ENCODE measurements around the gene NIPAL1. TPM values are rescaled to one million over a fixed set of nuclear protein-coding genes. Genes with fewer than 3 reads are reported as not detected.

The NIPAL1 gene
- total and polyA plus RNA-seq, 2 donors (not counting 3 experiments of a cell fraction or from before 2014, with no cell fraction given) = 0.36 to 1.7 TPM

DNA sequence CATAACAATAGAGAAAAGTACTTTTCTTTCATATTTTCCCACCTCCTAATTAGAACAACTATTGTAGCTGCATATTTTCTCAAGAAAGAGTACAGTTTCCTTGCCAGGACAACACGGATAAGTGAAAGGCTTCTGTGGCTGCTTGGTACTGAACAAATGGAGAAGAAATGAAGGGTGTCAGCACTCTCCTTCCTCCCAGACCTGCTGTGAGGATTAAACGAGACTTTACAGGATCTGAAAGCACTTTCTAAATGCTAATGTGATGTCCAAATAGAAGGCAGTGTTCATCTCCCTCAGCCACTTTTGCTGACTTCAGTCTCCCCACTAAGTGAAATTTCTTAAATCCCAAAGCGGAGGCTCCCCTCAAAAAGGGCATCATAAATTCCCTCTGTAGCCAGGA lies 13.9 kb downstream of the NIPAL1 start:
- no peaks in the 10 kb centered on the region for H4K20me1 ChIP-seq (replicated peaks; ENCODE audit: control insufficient read depth, extremely low read depth, insufficient read depth, low read length)
- no peak overlapping the region for H3K27ac ChIP-seq (ENCODE audit: insufficient read depth, low read depth, low read length)
- H3K4me3 ChIP-seq (replicated peaks in 1 of 3; ENCODE audit: insufficient read depth in 1 of 3, low read depth in 1 of 3, low read length in 3 of 3) = no peak overlapping the region
- POLR2A ChIA-PET = no interaction called here
- no peaks in the 10 kb centered on the region for H3K4me1 ChIP-seq (ENCODE audit: control insufficient read depth, extremely low read depth, insufficient read depth, low read length)
- DNase-seq (ENCODE audit: low read depth, low spot score) (no peak), FAIRE-seq (no peak)
- no TSS peak for BruUV-seq (replicated peaks)
- H3K79me2 ChIP-seq (ENCODE audit: control insufficient read depth, insufficient read depth, low read length) = no peaks in the 10 kb centered on the region
- no peak for TF ChIP-seq POLR2AphosphoS5 (IDR thresholded peaks at IDR 0.05; ENCODE audit: insufficient read depth, low read depth, low read length)
- TF ChIP-seq EZH2 (IDR thresholded peaks at IDR 0.05; ENCODE audit: borderline replicate concordance, low read depth, low read length, severe bottlenecking) = no peak
- no peak for TF ChIP-seq JUN (IDR thresholded peaks at IDR 0.05; ENCODE audit: borderline replicate concordance, insufficient read depth, insufficient read length, low read depth)
- TF ChIP-seq, protein P1, sequence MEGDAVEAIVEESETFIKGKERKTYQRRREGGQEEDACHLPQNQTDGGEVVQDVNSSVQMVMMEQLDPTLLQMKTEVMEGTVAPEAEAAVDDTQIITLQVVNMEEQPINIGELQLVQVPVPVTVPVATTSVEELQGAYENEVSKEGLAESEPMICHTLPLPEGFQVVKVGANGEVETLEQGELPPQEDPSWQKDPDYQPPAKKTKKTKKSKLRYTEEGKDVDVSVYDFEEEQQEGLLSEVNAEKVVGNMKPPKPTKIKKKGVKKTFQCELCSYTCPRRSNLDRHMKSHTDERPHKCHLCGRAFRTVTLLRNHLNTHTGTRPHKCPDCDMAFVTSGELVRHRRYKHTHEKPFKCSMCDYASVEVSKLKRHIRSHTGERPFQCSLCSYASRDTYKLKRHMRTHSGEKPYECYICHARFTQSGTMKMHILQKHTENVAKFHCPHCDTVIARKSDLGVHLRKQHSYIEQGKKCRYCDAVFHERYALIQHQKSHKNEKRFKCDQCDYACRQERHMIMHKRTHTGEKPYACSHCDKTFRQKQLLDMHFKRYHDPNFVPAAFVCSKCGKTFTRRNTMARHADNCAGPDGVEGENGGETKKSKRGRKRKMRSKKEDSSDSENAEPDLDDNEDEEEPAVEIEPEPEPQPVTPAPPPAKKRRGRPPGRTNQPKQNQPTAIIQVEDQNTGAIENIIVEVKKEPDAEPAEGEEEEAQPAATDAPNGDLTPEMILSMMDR (IDR thresholded peaks at IDR 0.05; ENCODE audit: extremely low read depth in 1 of 2, insufficient read depth in 1 of 2, low read depth in 1 of 2, low read length in 2 of 2) = no peak
- no peak for TF ChIP-seq FOS (IDR thresholded peaks at IDR 0.05; ENCODE audit: borderline replicate concordance, insufficient read depth, low read length)
- no peak for TF ChIP-seq MYC (IDR thresholded peaks at IDR 0.05; ENCODE audit: low read depth, low read length)
- CTCF ChIA-PET = no interaction called here
- no peak overlapping the region for H3K4me2 ChIP-seq (ENCODE audit: insufficient read depth, low read length)
- intact Hi-C loops (cut with micrococcal nuclease) = no loop called here
- H3K36me3 ChIP-seq (ENCODE audit: control insufficient read depth in 2 of 2, extremely low read depth in 1 of 2, insufficient read depth in 2 of 2, low read length in 2 of 2) = no peaks in the 10 kb centered on the region
- no peaks in the 10 kb centered on the region for H3K27me3 ChIP-seq (ENCODE audit: control insufficient read depth in 2 of 2, insufficient read depth in 2 of 2, low read length in 2 of 2)
- H3K9me1 ChIP-seq (replicated peaks; ENCODE audit: control insufficient read depth, extremely low read depth, insufficient read depth, low read length) = no peaks in the 10 kb centered on the region
- H3K9ac ChIP-seq (replicated peaks; ENCODE audit: extremely low read depth, insufficient read depth, low read length) = no peak overlapping the region
- dilution Hi-C loops (cut with MboI; ENCODE audit: extremely low pct_ligation_motif_present, low sequenced_read_pairs) = no loop called here
- no peaks in the 10 kb centered on the region for H3K9me3 ChIP-seq (replicated peaks; ENCODE audit: control insufficient read depth, insufficient read depth, low read length)
- H2AFZ ChIP-seq (ENCODE audit: low read depth, low read length) = no peak overlapping the region
